GM19463 (cell line): ENCODE measurements around the gene CRYAA.
A peak's percentile ranks its signal among the peaks of the same experiment; 100 is the strongest.
"Not testable (repeated sequence)": the region's sequence is repeated elsewhere in the genome, so short reads cannot be mapped to it uniquely, and the experiment has no call there.

ENCODE experiments used
- ATAC-seq: cut with Tn5 transposase; IDR thresholded peaks from one replicate; pipeline ENCODE4 v1.9.1; 2021; ENCODE audit warnings: mild to moderate bottlenecking, moderate library complexity; ENCODE audit not compliant: unreplicated experiment

Gene CRYAA, protein sequence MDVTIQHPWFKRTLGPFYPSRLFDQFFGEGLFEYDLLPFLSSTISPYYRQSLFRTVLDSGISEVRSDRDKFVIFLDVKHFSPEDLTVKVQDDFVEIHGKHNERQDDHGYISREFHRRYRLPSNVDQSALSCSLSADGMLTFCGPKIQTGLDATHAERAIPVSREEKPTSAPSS

DNA sequence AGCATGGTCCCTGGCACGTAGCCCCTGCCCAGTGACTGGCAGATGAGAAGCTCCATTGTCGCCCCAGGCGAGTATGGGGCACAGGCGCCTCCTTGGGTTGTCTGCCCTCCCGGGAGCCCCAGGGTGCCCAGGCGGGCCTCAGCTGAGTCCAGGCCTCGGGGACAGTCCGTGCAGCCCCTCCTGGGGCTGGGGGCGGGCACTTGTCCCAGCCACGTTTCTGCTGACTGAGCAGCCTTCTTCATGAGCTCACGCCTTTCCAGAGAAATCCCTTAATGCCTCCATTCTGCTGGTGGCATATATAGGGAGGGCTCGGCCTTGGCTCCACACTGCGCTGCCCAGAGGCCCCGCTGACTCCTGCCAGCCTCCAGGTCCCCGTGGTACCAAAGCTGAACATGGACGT, at the start of gene CRYAA:
Gene CRYAA, plus strand, starts transcription at position 301 of the 400 bp plus-strand sequence. Its CDS starts 92 bp downstream, at position 393.
- ATAC-seq = not testable (repeated sequence)

DNA sequence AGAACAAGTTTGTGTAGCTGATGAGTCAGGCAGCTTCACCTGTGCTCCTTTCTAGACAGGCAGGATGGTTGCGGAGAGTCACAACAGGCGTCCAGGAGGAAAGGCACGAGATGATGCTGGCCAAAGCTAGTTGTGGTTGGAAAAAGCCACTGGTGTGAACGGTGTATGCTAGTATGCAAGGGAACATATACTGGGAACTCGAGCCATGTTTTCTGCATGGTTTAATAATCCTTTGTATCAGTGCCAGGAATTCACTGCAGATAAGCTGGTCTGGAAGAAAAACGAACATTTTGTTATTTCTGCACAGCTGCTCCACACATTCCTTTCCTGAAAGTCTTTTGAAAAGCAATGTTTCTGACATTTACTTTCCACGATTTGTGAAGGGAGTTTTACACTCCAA, 38.7 kb upstream of the CRYAA start:
- not testable (repeated sequence) for ATAC-seq

DNA sequence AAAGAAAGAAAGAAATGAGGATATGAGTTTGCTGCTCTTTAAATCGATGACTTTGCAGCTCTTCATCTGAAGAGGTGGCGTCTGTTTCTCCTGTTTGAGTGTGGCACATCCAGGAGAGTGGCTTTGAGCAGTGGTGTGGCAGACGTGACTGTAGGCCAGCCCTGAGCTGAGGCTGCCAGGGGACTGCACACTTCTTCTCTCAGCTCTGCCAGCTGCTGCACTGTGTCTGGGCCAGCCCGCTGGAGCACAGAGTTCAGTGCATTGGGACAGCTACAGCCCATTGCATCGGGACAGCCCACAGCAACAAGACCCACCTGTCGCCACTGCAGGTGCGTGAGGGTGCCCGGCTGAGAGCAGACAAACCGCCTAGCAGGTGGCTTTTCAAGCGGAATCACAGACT, 34.3 kb upstream of the CRYAA start:
- not testable (repeated sequence) for ATAC-seq

DNA sequence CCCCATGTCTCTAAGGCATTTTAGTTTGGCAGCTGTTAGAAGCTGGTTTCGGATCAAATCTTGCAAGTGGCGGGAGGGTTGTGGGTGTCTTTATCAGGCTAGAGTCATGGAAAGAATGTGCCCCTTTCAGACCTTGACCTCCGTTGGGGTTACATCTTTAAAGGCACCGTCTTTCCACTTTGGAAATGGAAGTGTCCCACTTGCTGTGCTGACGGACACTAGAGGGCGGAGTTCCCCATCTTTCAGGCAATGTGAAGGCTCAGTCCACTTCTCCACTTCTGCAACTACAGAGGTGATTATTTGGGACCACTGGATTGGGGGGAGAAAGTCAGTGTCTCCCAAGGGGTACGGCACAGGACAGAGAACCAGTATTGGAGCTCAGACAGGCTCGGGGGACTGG, 29.9 kb upstream of the CRYAA start:
- not testable (repeated sequence) for ATAC-seq

DNA sequence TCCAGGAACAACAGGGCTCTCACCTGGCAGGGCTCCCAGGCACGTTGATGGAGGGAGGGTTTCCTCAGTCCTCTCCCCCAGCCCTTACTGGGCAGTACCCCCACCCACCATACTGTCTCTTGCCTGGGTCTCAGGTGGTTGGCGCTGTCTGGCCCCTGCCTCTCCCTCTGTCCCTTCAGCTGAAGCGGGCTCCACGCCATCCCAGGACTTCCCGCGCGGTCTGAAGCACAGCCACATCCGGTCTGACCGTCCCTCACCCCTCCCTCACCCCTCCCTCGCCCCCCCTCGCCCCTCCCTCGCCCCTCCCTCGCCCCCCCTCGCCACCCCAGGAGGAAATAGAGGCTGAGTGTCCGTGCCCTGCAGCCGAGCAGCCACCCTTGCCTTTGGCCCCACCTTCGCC, 27.4 kb upstream of the CRYAA start:
- ATAC-seq = not testable (repeated sequence)

DNA sequence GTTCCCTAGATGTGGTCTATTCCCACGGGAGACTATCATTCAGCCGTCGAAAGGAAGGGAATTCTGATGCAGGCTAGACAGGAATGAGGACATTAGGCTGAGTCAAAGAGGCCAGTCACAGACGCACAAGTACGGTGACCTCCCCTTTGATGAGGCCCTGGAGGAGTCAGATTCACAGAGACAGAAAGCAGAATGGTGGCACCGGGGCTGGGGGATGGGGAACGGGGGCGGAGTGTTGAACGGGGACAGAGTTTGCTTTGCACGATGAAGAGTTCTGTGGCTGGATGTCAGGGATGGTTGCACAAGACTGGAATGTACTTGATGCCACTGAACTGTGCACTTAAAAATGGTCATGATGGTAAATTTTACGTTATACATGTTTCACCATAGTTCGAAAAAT, 22.2 kb upstream of the CRYAA start:
- not testable (repeated sequence) for ATAC-seq

DNA sequence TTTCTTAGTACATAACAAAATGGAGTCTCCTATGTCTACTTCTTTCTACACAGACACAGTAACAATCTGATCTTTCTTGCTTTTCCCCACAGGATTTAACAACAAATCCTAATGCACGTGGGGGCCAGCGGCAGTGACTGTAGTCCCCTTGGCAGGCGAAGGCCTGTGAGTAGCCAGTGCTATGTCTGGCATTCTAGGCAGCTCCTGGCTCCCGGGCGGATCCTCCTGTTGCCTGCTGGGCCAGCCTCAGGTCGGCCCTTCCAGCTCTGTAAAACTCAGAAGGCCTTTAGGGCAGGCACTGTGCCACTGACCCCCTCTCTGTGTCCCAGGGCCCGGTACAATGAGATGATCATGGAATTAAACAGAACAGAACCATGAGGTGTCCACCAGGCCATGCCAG, 20.8 kb upstream of the CRYAA start:
- not testable (repeated sequence) for ATAC-seq

DNA sequence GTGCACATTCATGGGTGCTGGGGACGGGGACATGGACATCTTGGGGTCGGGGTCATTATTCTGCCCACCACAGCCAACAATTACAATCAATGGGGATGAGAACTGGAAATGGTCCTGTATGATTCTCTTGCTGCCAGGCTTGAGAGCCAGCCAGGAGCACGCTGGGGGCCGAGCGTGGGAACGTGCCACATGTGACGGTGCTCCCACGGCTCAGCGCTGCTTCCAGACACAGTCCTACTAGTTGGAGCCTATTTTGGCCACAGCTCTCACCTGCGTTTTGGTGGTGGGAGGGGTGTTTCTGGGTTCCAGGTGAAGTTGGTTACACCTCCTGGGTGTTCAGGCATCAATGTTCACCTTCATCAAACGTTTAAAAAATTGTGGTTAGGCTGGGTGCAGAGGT, 19.5 kb upstream of the CRYAA start:
- ATAC-seq = not testable (repeated sequence)

DNA sequence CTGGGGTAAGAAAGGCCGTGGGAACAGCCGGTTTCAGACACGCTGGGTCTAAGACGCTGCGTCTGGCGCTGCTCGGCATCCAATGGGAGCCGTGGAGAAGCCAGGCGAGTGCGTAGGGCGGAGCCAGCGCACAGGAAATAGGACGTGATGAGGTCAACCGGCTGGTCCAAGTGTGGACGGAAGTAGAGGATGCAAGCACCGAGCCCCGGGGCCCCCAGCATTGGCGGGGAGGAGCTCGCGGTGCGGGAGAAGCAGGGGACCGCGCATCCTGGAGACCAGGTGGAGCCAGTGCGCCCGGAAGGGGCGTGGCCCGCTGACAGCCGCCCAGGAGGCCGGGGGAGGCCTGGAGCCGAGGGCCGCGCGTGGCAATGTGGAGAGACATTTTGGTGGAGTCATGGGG, 15.2 kb upstream of the CRYAA start:
- not testable (repeated sequence) for ATAC-seq

DNA sequence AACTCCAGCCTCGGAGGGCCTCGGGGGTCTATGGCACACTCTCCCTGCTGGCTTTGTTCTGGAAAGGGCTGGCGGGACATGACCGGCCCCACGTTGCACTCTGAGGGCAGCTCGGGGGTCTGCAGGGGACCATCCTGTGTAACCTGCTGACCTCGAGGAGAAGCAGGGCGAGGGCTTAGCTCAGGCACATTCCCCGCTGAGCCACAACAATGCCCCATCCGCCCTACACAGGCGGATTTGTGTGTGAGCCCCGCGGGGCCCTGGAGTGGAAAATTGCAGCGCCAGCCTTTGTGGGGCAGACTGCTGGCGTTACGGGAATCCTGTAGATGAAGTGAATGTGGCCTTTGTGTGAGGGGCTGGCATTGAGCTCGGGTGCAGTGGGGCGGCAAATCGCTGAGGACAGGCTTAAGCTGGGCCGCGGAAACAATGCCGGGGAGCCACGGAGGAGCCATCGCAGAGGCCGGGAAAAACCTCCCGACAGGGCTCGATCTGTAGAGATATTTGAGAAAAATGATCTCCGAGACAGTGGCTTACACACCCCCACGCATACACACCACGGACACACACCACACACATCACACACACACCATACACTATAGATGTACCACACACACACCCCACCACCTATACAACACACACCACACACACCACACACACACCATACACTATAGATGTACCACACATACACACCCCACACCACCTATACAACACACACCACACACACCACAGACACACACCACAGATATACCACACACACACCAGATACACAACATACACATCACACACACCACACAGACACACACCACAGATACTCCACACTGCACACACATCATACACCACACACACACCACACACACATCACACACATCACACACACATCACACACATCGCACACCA, 9.3 kb upstream of the CRYAA start:
- ATAC-seq = not testable (repeated sequence)

DNA sequence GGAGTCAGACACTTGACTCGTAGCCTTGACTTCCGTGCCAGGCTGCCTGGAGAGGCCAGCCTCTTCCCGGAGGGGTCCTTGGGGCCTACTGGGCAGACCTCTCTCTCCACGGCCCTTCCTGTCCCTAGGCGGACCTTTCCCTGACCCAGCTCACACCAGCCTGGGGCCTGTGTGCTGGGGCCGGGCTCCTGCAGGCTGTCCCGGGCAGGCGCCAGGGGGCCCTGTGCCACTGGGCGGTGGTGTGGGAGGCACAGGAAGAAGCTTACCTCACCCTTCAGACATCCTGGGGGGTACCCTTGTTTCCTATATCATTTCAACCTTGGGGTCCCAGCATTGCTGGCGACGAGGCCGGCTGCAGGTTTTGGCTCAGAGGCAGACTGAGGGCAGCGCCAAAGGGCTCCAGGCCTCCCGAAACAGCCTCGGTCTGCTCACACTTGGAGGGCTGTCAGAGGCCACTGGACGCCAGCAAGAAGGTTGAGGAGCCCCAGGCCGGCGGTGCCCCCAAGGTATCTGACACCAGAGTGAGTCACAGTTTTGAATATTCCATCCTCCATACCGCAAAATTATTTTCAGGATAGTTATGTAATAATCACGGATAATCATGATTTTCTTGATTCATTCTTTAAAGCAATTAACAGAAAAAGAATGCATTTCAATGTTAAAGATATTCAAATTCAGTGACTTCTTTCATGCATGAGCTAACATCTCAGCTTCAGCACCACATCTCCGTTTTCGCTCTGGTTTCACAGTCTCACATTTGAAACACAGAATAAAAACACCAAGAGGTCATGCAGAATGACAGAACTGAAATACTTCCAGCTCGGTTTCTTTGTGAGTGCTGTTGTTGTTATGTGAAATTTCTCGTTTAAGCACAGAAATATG, 6.7 kb upstream of the CRYAA start:
- not testable (repeated sequence) for ATAC-seq

DNA sequence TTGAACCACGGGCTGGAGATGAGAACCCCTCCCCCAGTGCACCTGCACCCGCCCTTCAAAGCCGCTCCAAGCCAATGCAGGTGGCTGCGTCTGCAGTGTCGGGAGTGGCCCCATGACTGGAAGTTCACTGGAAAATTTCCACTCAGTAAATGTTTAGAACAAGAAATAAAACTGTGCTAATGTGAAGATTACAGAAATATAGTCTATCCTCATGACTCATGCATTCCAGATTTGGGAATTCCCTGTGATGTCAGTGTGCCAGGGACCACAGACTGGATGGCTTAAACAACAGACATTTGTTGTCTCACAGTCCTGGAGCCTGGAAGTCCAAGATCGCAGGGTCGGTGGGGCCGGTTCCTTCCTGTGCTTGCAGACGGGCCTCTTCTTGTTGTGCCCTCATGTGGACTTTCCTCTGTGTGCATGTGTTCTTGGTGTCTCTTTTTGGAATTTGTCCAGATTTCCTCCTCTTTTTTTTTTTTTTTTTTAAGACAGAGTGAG, 6.1 kb upstream of the CRYAA start:
- ATAC-seq = not testable (repeated sequence)

DNA sequence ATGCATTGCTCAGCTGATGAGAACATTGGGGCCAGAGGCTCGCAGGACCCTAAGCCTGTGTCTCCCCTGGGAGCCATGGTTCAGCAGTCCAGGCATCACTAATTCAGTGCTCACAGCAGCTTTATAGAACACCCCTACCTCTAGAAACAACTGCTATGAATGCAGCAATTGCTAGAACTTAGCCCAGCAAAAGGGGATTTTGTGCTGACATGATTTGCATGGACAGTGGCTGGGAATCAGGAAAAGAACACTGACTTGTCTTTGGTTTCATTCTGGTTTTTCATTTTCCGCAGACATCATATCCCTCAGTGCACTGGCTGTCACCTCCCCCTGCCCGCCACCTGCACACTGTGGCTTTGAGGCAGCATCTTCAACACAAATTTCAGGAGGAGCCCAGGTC, 4.0 kb upstream of the CRYAA start:
- ATAC-seq = peak; percentile 52

DNA sequence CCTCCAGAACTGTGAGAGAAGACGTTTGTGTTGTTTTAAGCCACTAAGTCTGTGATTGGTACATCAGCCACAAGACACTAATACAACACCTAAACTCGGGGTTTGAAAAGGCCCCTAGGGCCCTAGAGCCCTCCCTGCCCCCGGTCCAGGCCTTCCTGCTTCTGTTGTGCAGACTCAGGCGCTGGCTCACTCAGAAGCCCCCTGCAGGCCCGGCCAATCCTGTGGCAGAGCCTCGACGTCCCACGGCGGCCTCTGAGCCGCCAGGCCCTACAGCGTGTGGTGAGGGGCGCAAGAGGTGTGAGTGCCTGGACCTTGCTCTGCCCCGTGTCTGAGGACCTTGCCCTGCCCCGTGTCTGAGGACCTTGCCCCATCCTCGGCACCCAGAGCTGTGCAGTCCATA, 3.1 kb upstream of the CRYAA start:
- not testable (repeated sequence) for ATAC-seq

DNA sequence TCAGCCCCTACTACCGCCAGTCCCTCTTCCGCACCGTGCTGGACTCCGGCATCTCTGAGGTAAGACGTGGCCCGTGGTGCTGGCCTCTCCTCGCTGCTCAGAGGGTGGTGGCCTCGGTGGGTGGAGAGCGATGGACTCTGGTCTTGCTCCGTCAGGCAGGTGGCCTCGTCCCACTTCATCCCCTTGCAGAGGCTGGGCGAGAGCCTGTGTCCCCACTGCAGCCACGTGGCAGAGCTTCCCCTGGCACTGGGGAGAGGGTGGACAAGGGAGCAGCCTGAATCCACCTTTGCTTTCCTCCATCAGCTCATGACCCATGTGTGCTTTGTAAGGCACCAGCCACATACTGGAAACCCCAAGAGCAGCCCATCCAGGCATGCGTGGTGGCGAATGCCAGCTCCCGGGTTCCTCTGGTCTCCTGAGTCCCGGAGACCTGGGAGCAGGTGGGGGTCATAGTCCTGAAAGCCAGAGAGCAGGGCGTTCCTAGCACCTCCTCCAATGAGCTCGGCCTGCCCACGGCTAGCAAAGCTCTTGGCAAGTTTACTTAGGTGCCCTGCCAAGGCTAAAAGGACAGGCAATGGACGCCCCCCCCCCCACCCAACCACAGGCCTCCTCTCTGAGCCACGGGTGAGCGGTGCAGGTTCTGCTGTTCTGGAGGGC, 550 bp downstream of the CRYAA start:
- ATAC-seq = not testable (repeated sequence)

DNA sequence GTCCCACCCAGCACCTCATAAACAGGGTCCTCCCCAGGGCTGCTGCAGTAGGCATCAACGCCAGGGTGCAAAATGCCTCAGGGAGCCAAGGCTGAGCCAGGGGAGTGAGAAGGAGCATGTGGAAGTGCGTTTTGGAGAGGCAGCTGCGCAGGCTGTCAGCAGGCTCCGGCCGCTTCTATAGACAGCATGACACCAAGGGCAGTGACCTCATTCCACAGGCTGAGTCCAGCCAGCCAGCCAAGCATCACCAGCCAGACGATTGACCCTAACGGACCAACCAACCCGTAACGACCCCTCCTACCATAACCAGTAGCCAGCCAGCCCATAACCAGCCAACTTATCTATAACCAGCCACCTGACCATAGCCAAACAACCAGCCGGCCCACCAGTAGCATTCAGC, 1.1 kb downstream of the CRYAA start:
- not testable (repeated sequence) for ATAC-seq

DNA sequence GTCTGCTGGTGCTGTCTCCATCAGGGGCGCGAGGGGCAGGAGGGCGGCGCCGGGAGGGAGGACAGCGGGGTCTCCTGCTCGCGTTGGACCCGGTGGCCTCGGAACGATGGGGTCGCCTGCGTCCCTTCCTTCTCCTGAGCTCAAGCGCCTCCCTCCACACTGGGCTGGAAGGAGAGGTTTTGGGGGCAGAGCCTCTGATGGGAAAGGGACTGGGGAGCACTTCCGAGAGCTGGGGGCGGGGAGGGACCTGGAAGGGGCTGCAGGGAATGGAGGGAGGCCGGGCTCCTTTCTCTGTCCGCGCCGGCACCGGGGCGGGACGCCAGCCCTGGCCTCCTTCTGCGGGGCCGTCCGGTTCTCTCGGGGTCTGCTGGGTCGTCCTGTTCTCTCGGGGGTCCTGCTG, 4.0 kb downstream of the CRYAA start:
- not testable (repeated sequence) for ATAC-seq

DNA sequence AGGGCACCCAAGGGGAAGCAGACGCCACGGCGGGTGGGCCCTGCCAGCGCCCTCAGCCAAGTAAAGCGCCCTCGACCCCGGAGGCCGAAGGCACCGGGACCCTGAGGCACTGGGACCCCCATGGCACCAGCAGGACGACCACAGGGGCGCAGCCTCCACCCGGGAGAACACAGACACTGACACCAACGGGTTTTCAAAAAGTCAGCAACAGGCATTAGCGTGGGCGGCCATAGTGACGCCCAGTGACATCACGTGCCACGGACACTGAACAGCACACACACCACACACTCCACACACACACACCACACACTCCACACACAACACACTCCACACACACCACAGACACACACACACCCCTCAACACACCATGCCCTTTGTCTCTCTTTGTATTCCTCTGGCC, 4.6 kb downstream of the CRYAA start:
- ATAC-seq = not testable (repeated sequence)

DNA sequence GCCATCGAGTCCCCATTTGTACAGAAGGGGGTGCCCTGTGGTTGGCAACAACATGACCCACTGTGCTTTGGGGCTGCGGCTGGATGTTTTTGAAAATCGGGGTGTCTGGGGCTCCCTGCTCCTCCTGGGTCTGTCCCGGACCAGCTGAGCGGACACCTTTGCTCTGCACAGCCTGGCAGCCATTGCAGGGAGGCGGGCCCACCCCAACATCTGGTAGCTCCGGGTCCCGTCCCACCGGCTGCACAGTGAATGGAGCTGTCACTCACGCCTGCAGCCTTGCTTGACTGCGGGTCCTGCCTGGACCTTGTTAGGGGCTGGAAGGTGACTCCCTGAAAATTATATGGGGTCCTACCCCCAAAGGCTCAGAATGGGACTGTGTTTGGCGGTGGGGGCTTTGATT, 5.1 kb downstream of the CRYAA start:
- not testable (repeated sequence) for ATAC-seq

DNA sequence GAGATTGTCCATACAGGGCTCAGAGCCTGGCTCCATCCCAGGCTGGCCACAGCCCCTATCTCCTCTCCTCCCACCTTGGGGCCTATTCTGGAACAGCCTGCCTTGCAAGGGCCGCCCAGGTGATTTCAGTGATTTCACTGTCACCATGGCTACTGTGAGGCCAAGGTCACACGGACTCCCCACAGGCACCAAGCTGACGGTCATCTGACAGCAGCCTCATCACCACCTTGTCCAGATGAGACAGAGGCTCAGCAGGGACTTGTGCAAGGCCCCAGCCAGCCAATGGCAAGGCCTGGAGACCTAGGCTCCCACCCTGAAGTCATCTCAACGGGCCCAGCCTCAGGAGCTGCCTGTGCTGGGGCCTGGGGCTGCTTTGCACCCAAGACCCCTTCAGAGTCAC, 6.2 kb downstream of the CRYAA start:
- ATAC-seq = not testable (repeated sequence)
